OCI-LY3 (cell line): ENCODE results near the gene RNPEPL1.

ENCODE experiments used
- H2AFZ ChIP-seq: fragments of 200-600, 300-600 bp; shearing (Covaris generic); 2 replicates; pipeline ENCODE4 v1.6.0; 2014; ENCODE audit warnings: antibody characterized with exemption, low read depth, low read length
- H3K27ac ChIP-seq: fragments of 200-600, 300-600 bp; sonication (generic); 2 replicates; pipeline ENCODE4 v1.5.1; 2014; ENCODE audit warnings: mild to moderate bottlenecking, low read length, moderate library complexity, mixed read lengths
- H3K27me3 ChIP-seq: fragments of 200-600, 300-600 bp; sonication (generic); 2 replicates; pipeline ENCODE4 v1.6.1; 2014; ENCODE audit warnings: low read depth, low read length, mixed read lengths
- H3K36me3 ChIP-seq: fragments of 200-600, 300-600 bp; sonication (generic); replicated peaks from 2 replicates; pipeline ENCODE3; 2014; ENCODE audit warnings: low read depth, low read length, mixed read lengths
- H3K4me1 ChIP-seq: fragments of 300-600, 200-600 bp; sonication (generic); 2 replicates; pipeline ENCODE4 v1.6.1; 2014; ENCODE audit warnings: low read length, mixed read lengths
- H3K4me2 ChIP-seq: fragments of 200-600, 300-600 bp; sonication (generic); 2 replicates; pipeline ENCODE4 v1.6.1; 2014; ENCODE audit warnings: low read length, mixed read lengths
- H3K4me3 ChIP-seq: fragments of 300-600, 200-600 bp; sonication (generic); 2 replicates; pipeline ENCODE4 v1.5.1; 2014; ENCODE audit warnings: antibody characterized with exemption, mild to moderate bottlenecking, low read length, moderate library complexity
- H3K79me2 ChIP-seq: fragments of 300-600, 200-600 bp; shearing (Covaris generic); 2 replicates; pipeline ENCODE4 v1.6.1; 2014; ENCODE audit warnings: mild to moderate bottlenecking, low read length, mixed read lengths
- H3K9ac ChIP-seq: fragments of 300-600, 200-600 bp; shearing (Covaris generic); 2 replicates; pipeline ENCODE4 v1.6.0; 2014; ENCODE audit warnings: mild to moderate bottlenecking, low read length, moderate library complexity
- H3K9me3 ChIP-seq: fragments of 200-600, 300-600 bp; shearing (Covaris generic); 2 replicates; pipeline ENCODE4 v1.6.1; 2014; ENCODE audit warnings: low read length, mixed read lengths; ENCODE audit not compliant: insufficient read depth
- H4K20me1 ChIP-seq: fragments of 200-600, 300-600 bp; sonication (generic); 2 replicates; pipeline ENCODE4 v1.6.1; 2016; ENCODE audit warnings: low read length, mixed read lengths; ENCODE audit not compliant: insufficient read depth
- CTCF ChIP-seq: fragments of 200-600, 300-600 bp; sonication (generic); IDR thresholded peaks from 2 replicates; pipeline ENCODE4 v1.5.1; 2014; ENCODE audit warnings: antibody characterized with exemption, low read length, low read depth
- EZH2phosphoT487 ChIP-seq: fragments of 200-600 bp; shearing (Covaris generic); IDR thresholded peaks from 2 replicates; pipeline ENCODE4 v1.6.1; 2018; ENCODE audit warnings: antibody characterized with exemption, mixed run types, low read depth

RNPEPL1 gene

GRCh38 chr2:240574386-240575100 lies 6.3 kb downstream of the RNPEPL1 start:
- Histone ChIP-seq H4K20me1 (peaks cover 6% of the 10 kb centered on the region; the same call in 1 of the 2 replicates), H3K27ac (no peak overlapping the region), H3K27me3 (no peaks in the 10 kb centered on the region), H3K79me2 (peaks cover 18% of the 10 kb centered on the region), H3K4me3 (no peak overlapping the region), H3K4me2 (no peak overlapping the region), H3K9me3 (no peaks in the 10 kb centered on the region), H3K9ac (no peak overlapping the region), H3K4me1 (peaks cover 15% of the 10 kb centered on the region), H3K36me3 (no peaks in the 10 kb centered on the region), H2AFZ (no peak overlapping the region)
- TF ChIP-seq CTCF (no peak), EZH2phosphoT487 (no peak)

GRCh38 chr2:240575101-240575965 lies 7.0 kb downstream of the RNPEPL1 start:
- Histone ChIP-seq H3K4me2 (no peak overlapping the region), H3K9me3 (no peaks in the 10 kb centered on the region), H2AFZ (no peak overlapping the region), H4K20me1 (no peaks in the 10 kb centered on the region), H3K36me3 (peaks cover 1% of the 10 kb centered on the region), H3K4me3 (no peak overlapping the region), H3K27me3 (no peaks in the 10 kb centered on the region), H3K27ac (no peak overlapping the region), H3K9ac (no peak overlapping the region), H3K79me2 (peaks cover 14% of the 10 kb centered on the region), H3K4me1 (peaks cover 20% of the 10 kb centered on the region)
- TF ChIP-seq CTCF (no peak), EZH2phosphoT487 (no peak)

- H3K9ac ChIP-seq, result no peak overlapping the region
- no peaks in the 10 kb centered on the region for H3K27me3 ChIP-seq
Measured at GRCh38 chr2:240576036-240576435, 7.8 kb downstream of the RNPEPL1 start.

More at GRCh38 chr2:240576036-240576435, 7.8 kb downstream of the RNPEPL1 start:
- Histone ChIP-seq H3K27ac (no peak overlapping the region), H3K79me2 (peaks cover 14% of the 10 kb centered on the region), H4K20me1 (no peaks in the 10 kb centered on the region), H3K4me2 (no peak overlapping the region), H3K9me3 (no peaks in the 10 kb centered on the region), H3K4me1 (peaks cover 26% of the 10 kb centered on the region), H2AFZ (no peak overlapping the region), H3K4me3 (no peak overlapping the region), H3K36me3 (peaks cover 8% of the 10 kb centered on the region)
- no peak for TF ChIP-seq EZH2phosphoT487
- TF ChIP-seq CTCF, result no peak
